NCI-H2196 treated with DMSO at 0.1 percent for 48 hours (cell line): ENCODE measurements around the gene PLEKHO2.

Experiments
- DNase-seq: peaks from one replicate; lab custom pipeline; 2025; ENCODE audit not compliant: unreplicated experiment; lab: John Stamatoyannopoulos, UW

The PLEKHO2 gene

DNA sequence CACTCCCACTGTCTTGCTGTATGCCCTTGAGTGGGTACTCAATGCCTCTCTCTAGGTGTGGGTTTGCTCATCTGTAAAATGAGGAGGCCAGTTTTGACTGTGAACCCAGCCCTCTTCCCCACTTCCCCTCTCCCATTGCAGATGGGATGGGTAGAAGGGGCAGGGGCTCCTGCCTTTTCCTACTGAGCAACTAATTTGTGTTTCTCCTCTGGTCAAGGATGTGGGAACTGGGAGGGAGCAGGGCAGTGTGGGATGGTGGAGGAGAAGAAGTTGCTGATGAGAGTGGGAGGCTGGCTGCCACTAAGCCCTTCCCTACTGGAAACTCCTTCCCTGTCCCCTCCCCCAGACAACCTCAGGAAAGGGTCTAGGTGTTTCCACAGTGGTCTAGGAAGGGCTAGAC is 49.8 kb downstream of the PLEKHO2 start:
- no peak for DNase-seq

DNA sequence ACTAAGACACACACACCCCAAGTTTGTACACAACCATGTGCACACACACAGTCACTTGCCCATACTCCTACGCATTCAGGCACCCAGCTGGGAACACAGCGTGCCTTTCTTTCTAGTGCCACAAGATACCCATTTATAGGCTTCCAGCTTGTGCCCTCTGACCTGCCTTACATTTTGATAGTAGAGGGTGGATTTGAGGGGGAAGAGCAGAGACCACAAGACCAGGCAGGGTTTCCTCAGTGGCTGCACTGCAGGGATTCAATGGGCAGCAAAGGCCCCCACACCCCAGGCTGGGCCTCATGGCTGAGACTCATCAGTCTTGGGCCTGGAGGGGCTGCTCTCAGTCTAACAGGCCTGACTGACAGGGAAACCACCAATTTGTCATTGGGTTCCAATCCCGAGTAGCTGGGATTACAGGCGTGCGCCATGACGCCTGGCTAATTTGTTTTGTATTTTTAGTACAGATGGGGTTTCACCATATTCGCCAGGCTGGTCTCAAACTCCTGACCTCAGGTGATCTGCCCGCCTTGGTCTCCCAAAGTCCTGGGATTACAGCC is 51.2 kb downstream of the PLEKHO2 start:
- DNase-seq, result no peak

DNA sequence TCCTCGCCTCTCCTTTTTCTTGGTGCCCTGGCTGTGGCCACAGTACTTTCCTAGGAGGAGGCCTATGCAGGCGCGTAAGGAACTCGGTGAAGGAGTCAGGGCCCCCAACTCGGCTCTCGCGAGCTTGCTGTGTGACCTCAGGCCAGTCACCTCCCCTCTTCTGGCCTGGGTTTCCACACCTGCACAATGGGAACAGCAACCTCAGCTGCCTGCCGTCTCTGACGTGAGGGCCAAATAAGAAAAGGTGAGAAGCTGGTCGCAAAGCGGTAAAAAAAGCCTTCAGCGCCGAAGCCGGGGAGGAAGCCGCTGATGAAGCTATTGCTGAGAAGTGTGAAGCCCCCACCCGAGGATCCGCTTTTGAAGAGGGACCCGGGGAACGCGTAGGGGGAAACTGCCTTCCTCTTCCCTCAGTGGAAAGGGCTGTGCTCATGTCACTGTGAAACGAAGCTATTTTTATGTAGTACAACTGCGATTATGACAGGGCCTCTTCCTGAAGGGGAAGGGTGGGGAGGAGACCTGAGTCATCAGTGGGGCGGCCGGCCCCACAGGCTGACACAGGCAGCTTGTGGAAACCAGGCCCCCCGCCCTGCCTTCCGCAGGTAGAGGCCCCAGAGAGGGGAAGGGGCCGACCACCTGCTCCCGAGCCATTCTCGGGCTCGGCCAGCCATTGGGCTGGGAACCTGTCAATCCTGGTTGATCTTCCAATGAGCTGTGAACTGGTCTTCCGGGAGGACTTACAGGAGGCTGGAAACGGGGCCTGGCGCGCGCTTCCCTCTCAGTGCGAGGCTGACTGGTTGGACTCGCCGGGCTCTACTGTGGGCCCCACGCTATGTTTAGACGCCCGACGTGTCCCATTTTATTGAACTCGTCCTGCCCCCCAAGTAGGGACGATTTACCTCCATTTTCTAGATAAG is 52.0 kb downstream of the PLEKHO2 start:
- no peak for DNase-seq

DNA sequence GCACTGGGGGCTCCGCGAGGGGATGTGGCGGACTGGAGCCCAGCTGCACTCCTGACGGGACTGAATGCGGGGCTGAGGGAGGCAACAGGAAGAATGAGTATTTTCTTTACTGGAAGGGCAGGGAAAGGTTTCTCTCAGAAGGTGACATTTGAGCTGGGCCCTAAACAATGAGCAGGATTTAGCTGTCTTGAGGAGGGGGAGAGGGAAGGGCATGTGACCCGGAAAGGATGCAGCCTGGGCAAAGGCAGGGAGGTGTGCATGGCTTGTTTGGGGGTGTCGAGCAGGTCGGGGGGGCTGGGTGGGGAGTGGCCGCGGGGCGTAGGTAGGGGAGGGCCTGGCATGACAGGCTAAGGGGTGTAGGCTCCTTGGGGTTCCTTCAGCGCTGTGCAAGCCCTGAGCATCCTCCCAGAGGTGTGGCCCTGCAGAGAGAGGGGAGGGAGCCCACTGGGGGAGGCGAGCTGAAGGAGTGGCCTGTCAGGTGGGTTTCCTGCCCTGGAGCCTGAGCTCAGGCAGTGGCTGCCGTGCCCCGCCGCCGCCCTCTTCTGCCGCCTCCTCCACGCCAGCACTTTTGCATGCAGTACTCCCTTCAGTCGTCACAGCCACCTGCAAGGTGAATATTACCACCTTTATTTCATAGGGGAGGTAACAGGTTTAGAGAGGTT is 52.8 kb downstream of the PLEKHO2 start:
- DNase-seq, result no peak

DNA sequence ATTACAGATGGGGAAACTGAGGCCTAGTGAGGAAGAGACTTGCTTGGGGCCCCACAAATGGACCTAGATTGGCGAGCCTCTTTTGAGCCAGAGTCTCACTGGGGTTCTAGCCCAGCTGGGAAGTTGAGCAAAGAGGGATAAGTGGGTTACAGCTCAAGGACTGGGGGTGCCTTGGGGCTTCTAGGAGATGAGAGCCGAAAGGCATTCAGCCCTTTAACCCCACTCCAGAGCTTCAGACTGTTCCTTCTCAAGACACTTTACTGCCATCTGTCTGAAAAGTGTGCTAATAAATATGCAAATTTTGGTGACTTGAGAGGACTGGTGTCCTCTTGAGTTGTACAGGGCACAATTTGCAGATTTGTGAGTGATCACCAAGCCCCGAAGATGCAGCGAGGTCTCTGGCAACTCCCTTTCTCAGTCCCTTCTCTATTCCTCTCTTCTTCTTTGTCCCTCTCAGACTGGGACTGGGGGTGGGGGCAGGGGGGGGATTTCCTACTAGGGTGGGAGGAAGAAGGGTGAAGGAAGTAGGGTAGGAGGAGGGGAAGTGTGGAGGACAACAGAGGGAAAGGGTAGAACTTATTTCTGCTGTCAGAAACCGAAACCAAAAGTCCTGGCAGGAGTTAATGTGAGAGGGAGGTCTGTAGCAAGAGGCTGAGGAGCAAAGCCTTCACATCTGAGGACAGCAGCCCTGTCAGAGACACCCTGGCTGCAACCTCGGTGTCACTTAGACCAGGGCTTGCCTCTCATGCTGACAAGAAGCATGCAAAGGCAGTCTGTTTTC is 53.8 kb downstream of the PLEKHO2 start:
- no peak for DNase-seq

DNA sequence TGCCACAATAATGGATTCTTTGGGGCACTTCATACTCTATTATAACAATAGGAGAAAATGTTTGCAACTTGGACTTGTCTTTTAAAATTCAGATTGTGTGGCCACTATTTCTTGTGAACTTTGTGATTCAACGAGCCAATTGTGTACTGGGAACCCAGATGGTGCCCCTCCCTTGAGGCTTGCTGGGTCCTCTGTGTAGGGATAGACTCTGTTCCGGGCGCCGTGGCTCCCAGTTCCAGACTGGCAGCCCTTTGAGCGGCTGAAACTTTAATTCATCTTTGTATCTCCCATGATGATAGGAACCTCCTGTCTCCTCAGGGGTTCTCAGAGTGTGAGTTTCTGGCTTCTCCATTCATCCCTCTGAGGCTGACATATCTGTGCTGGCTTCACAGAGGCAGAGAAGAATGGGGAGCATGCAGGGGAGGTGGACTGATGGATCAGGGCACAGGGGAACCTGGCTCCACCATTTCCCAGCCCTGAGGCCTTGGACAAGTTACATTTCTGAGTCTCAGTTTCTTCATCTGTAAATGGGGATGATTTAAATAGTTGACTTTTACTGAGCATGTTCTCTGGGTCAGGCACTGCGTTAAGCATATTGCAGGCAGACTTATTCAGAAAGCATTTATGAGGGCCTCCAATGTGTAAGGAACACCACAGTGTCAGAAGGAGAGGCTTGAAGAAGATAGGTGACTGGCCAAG is 54.8 kb downstream of the PLEKHO2 start:
- DNase-seq, result no peak

DNA sequence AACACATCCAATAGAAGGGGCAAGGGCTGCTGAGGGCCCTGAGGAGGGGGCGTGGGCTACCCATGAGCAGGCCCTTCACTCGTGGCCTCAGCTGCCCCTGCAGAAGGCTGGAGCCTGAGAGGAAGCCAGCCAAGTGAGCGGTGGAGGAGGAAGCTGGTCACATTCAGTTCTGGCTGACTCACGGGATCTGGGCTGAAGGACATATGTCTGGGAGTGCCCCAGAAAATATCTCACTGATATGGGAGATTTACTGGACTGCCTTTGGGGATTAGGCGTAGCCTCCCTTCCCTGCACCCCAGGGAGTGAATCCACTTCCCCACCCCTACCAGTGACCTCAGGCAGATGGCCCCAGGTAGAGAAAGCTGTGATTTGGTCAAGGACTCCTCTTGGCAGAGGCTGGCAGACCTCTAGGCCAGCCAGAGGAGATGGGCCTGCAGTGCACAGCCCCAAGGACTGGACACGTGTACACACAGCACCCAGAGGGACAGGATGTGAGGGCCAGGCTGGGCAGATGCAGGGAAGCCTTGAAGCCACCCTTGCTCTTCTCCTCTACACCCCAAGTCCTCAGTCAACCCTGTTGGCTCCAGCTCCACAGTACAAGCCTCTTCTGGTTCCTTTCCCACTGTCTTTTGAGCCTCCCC is 55.8 kb downstream of the PLEKHO2 start:
- no peak for DNase-seq

DNA sequence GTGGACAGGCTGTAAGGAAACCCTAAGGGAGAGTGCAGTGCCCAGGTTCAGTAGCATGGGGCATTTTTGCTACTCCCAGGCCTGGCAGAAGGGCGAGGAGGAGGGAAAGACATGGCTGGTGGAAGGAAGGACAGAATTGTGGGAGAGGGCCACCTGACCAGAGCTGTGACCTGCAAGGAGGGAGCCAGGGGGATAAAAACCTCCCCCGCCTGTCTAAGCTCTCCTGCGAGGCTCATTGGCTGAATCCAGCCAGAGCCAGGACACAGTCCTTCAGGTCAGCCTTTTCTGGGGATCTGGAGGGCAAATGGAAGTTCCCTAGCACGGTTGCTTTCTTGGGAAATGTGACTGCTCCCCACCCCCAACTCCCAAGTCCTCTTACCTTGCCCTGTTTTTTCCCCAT is 56.7 kb downstream of the PLEKHO2 start:
- DNase-seq, result no peak

DNA sequence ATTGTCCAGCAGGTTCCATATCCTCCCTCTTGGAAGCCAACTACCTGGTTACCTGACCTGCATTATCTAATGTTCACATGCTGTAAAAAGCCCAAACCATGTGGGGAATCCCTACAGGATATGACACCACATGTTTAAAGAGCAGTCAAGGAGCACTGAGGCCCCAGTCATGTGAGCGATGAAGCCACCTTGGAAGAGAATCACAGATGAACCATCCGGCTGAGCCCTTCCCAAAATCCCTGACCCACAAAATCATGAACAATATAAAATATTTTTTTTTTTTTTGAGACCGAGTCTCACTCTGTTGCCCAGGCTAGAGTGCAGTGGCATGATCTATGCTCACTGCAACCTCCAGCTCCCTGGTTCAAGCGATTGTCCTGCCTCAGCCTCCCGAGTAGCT is 59.4 kb downstream of the PLEKHO2 start:
- DNase-seq, result no peak

DNA sequence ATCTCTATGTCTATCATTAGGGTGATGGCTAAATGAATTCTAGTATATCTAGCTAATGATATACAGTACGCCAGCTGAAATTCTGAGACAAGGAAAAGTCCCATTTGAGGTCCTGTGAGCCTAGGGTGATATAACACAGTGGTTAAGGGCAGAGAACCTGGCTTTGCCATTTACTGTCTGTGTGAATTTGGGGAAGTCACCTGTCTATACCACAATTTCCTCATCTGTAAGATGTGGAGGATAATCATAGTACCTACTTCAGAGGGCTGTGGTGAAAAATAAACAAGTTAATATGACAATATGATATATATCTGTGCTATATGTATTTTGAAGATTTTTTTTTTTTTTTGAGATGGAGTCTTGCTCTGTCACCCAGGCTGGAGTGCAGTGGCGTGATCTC is 60.2 kb downstream of the PLEKHO2 start:
- DNase-seq, result no peak

DNA sequence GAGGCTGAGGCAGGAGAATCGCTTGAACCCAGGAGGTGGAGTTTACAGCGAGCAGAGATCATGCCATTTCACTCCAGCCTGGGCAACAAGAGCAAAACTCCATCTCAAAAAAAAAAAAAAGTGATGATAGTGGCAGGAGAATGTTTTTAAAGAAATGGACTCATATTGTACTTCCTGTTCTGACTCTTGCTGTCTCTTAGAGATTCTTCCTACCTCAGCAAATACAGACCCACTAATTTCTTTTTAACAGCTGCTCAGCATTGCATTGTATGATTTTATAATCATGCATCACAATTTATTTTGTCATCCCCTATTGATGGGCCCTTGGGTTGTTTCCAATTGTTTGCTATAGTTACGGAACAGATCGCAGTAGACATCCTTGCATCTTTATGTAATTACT is 61.1 kb downstream of the PLEKHO2 start:
- no peak for DNase-seq

DNA sequence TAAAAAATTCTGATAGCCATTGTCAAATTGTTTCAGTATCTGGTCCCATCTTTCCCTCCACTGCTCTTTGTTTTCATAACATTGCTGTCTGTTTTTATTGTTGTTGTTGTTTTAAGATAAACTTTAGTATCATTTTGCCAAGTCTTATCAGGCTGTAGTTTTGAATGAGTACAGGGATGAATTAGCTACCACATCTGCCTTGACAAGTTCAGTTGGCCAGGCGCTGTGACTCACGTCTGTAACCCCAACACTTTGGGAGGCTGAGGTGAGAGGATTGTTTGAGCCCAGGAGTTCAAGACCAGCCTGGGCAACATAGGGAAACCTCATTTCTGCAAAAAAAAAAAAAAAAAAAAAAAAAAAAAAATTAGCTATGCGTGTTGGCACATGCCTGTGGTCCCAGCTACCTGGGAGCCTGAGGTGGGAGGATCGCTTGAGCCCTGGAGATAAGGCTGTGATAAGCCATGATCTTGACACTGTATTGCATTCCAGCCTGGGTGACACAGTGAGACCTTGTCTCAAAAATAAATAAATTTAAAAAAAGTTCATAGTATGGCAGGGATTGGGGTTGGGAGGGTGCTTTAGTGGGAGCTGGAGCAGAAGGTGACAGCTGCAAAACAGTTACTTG is 61.7 kb downstream of the PLEKHO2 start:
- no peak for DNase-seq

DNA sequence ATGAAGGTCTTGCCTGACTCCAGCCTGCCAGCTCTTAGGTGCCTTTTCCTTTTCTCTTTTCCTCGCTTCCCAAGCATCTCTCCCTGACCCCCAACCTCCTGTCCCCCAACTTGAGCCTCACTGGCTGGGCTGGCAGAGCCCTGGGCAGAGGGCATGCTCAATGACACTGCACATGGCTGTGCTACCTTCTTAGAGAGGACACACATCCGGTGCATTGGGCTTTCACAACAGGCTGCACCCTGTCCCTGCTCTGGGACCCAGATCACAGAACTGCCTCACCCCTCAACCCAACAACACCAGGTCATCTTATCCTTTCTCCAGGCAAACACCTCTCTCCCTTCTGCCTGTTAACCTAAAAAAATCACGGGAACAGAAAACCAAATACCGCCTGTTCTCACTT is 62.5 kb downstream of the PLEKHO2 start:
- no peak for DNase-seq

DNA sequence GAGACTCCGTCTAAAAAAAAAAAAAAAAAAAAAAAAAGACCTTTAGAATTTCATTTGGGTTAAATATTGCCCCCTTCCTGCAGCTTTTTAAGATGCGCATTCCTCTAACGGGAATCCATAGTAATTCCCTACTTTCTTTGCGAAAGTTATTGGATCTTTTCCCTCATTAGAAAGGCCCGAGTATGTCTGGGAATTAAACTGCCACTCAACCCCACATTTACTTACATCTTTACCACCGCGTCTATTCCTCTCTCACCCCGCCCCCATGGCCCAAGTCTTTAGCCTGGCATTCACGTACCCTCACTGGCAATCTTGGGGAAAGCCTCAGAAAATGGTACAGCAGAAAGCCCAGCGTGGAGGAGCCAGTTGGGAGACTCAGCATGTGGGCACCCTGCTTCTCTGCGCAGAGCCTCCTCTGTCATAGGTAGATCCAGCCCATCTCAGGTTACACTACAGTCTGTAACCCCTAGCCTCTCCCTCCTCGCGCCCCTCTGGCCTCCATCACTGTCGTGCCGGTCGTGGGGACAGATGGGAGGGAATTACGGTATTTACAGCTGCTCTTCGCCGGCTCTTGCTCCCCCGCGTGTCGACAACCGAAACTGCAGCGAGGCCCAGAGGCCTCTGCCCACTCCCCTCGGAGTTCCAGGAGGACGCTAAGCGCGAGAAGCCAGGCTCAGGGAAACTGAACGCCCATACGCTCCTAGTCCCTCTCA is 63.6 kb downstream of the PLEKHO2 start:
- no peak for DNase-seq

DNA sequence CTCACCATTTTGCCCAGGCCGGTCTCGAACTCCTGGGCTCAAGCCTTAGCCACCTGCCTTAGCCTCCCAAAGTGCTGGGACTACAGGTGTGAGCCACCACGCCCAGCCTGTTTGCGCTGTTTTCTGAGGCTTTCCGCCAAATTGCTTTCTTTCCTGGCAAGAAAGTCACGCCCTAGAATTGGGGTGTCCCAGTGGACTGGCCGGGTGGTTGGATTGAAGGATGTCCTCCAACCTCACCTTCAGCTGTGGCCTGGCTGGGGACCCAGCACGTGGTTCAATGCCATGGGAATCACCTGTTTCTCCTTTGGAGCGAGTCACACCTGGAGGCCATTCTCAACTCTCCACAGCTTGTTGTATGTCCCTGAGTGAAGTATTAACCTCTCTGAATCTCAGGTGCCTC is 64.2 kb downstream of the PLEKHO2 start:
- no peak for DNase-seq

DNA sequence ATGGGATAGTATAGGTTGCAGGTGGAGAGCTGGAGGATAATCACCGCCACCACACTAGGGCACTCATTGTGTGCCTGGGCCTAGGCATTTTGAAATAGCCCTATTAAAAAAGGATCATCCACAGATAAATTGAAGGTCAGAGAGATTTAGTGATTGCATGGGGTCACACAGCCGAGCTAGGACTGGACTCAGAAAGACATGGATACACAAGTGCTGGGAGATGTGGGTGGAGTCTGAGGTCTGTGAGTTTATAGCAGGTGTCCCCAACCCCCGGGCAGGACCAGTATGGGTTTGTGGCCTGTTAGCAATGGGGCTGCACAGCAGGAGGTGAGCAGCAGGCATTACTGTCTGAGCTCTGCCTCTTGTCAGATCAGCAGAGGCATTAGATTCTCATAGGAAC is 64.7 kb downstream of the PLEKHO2 start:
- DNase-seq, result no peak

DNA sequence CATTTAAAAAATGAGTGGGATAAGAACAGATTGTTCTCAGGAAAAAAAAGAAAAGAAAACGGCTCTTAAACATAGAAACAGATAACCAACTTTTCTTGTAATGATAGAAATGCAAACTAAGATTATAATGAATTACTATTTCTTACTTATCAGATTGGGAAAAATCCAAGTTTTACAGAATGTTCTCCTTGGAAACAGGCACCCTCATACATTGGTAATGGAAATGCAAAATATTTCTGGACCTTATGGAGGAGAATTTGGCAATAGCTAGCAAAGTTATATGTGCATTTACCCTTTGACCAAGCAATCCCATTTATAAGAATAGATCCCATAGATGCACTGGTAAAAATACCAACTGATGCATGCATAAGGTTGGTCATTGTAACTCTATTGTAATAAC is 66.3 kb downstream of the PLEKHO2 start:
- DNase-seq, result no peak

DNA sequence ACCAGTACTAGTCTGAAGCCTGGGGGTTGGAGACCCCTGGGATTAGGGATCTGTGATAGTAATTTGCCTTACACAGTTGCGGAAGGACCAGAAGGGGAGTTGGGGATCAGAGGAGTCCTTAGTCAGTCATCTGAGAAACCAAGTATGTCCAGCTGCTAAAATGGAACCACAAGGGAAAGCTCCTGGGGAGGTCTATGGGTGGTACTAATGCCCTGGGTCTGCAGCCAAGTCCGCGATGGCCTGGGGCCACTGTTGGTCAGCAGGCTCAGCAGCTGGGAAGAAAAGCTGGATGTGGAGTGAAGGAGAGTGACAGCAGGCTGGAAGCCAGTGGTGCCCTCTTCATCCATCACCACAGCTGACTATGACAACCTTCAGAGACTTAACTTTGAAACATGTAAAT is 67.8 kb downstream of the PLEKHO2 start:
- DNase-seq, result no peak
